Hematopoietic multipotent progenitor cell treated with erythropoietin and hydrocortisone succinate and interleukin-3 and kit ligand, for 4 days (in vitro differentiated cells): Measurements from ENCODE around the gene STARD9.

ENCODE experiments used
- DNase-seq: peaks from one replicate; pipeline ENCODE4 v3.0.0-alpha.2; 2015

STARD9 gene

GRCh38 chr15:42704492-42704926, 129.1 kb downstream of the STARD9 start:
- peak; percentile 87 for DNase-seq

GRCh38 chr15:42705336-42705735, 129.9 kb downstream of the STARD9 start:
- no peak for DNase-seq

DNA sequence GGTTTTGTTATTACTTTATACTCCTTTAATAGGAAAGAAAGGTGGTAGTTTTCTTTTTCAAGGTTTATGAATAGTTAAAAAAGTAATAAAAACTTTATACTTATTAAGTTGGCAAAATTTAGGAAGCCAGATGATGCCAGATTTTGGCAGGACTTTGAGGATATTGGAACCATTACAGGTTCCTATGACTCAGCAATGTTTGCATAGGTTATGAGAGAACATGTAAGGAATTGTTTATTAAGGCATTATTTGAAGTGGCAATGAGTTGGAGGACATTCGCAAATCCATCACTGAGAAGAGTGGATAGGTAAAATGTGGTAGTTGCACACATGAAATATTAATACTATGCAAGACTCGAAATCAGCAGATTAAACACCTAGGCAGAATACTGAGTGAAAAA, 131.7 kb downstream of the STARD9 start:
- no peak for DNase-seq

DNA sequence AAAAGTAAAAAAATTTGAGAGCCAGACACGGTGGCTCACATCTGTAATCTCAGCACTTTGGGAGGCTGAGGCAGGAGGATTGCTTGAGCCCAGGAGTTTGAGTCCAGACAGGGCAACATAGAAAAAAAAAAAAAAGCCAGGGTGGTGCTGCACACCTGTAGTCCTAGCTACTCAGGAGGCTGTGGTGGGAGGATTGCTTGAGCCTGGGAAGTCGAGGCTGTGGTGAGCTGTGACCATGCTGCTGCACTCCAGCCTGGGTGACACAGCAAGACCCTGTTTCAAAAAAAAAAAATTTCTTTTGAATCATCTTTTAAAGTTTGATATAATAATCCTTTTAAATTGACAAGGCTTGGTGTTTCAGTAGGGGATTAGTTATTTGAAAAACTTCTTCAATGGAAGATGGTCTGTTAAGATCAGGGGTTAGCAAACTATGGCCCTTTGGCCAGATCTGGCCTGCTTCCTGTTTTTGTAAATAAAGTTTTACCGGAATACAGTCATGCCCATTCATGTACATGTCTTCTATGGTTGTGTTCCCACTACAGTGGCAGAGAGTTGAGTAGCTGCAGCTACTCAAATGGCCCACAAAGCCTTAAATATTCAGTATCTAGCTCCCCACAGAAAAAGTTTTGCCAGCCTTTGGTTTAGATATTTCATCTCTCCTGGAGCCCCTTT, 132.6 kb downstream of the STARD9 start:
- peak; percentile 45 for DNase-seq

- no peak for DNase-seq
Measured at GRCh38 chr15:42710662-42711061, 135.3 kb downstream of the STARD9 start.

DNA sequence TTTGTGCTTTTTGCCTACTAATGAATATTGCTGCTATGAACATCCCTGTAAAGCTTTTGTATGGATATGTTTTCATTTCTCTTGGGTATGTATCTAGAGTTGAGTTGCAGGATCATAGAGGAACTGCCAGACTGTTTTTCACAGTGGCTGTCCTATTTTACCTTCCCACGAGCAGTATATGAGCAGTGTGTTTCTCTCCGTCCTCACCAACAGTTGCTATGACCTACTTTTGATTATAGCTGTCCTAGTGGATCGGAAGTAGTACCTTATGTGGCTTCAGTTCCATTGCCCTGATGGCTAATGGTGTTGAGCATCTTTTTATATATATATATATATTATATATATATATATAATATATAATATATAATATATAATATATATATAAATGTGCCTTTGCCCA, 136.3 kb downstream of the STARD9 start:
- DNase-seq = no peak

GRCh38 chr15:42712584-42712983, 137.2 kb downstream of the STARD9 start:
- DNase-seq = no peak

GRCh38 chr15:42716125-42716524, 140.7 kb downstream of the STARD9 start:
- no peak for DNase-seq

DNA sequence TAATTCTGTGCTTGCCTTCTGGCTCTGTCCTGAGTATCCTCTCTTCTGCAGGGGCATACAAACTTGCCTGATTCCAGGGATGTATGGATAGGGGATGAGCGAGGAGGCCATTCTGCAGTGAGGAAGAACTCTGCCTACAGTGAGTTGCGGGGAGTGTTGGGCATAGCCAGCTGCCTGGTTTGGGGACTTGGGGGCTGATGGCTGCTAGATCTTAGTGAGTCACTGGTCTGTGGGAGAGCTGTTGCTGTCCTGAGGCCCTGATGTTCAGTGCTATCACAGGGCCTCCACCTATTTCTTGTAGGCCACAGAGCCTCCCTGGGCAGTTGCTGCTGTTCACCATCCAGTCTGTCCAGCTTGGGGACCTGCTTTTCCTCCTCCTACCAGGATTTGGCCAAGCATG, 141.2 kb downstream of the STARD9 start:
- no peak for DNase-seq

DNA sequence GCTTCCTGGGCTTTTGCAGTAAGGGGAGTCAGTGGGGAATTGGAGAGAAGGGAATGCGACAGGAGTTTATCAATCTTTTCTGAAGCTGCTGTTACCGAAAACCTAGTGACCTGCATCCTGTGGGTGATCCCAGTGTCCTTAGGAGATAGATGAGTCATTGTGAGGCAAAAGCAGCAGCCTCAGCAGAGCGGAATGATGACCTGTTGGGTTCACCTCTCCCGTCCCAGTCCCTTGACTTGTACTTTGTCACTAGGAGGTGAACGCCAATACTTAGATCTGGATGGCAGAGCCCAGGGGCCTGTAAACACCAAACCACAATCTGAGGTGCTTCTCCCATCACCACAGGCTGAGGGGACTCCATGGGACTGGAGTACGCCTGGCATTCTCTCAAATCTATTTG, 143.6 kb downstream of the STARD9 start:
- DNase-seq = no peak

GRCh38 chr15:42720071-42720470, 144.7 kb downstream of the STARD9 start:
- no peak for DNase-seq

DNA sequence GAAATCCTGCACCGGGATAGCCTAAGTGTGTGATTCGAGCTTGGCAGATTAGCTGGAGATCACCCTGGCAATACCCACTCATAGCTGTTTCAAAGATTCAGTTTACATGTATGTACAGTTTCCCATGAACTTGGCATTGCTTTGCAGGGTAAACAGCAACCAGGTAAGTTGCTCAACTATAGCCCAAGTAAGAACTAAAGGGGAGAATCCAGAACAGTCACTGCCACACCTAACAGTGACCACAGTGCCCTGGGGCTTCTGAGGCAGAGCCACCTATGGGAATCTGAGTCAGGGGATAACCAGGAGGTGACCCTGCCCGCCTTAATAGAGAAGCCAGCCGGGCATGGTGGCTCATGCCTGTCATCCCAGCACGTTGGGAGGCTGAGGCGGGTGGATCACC, 145.6 kb downstream of the STARD9 start:
- DNase-seq = no peak

DNA sequence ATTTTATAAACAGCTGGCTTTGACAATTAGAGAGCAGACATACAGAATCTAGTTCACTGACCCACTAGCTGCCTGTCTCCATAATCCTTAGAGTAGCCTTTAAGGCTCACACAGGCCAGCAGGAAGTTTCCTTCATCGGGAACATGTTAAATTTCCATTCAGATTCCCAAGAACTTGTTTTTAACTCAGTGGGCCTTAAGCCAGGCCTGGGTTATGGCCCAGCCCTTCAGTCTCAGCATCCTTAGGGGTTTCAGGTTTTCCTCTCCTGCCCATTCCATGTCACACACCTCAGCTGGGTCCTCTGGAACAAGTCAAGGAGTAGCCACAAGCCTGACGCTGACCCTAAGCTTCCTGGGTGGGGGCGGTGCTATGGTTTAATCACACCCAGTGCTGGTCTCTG, 146.5 kb downstream of the STARD9 start:
- DNase-seq = no peak

- peak; percentile 29 for DNase-seq
Measured at GRCh38 chr15:42723068-42723467, 147.7 kb downstream of the STARD9 start.

GRCh38 chr15:42724276-42724675, 148.9 kb downstream of the STARD9 start:
- DNase-seq = no peak

- no peak for DNase-seq
Measured at GRCh38 chr15:42725331-42725903, 150.0 kb downstream of the STARD9 start.

- DNase-seq = no peak
Measured at GRCh38 chr15:42726114-42726513, 150.7 kb downstream of the STARD9 start.

GRCh38 chr15:42727750-42728381, 152.5 kb downstream of the STARD9 start:
- no peak for DNase-seq

GRCh38 chr15:42728560-42728959, 153.2 kb downstream of the STARD9 start:
- DNase-seq = no peak

- no peak for DNase-seq
Measured at GRCh38 chr15:42728972-42729371, 153.6 kb downstream of the STARD9 start.

GRCh38 chr15:42729409-42729808, 154.0 kb downstream of the STARD9 start:
- no peak for DNase-seq

GRCh38 chr15:42730135-42730534, 154.7 kb downstream of the STARD9 start:
- peak; percentile 41 for DNase-seq

- no peak for DNase-seq
Measured at GRCh38 chr15:42730536-42730935, 155.1 kb downstream of the STARD9 start.

GRCh38 chr15:42731461-42731860, 156.1 kb downstream of the STARD9 start:
- no peak for DNase-seq
